22Rv1 (cell line): ENCODE measurements around the gene AUTS2.

Source experiments
- CTCF ChIP-seq: fragments of 450-650 bp; IDR thresholded peaks from 2 replicates; pipeline ENCODE4 v1.5.1; 2017; ENCODE audit warnings: mild to moderate bottlenecking
- ZFX ChIP-seq: fragments of 450-650 bp; IDR thresholded peaks from 2 replicates; pipeline ENCODE4 v1.6.1; 2017; ENCODE audit warnings: antibody characterized with exemption, borderline replicate concordance

- TF ChIP-seq CTCF (no peak), ZFX (no peak)
These were observed 35.0 kb downstream of the AUTS2 start for GRCh38 chr7:69633122-69633831.
